A549 (cell line): Measurements from ENCODE around the gene SEC22C. TPM values are rescaled to one million over a fixed set of nuclear protein-coding genes. Genes with fewer than 3 reads are reported as not detected.

ENCODE experiments used
- ATAC-seq, 2 experiments: fragments of 200-7000 bp in 1 of 2; fragments of >200 bp in 1 of 2; cut with Nextera tagmentation in 1 of 2; cut with Tn5 transposase in 1 of 2; 3 replicates each; pipeline versions ENCODE4 v1.8.0 to v1.9.1; 2018 to 2020; ENCODE audit warnings: mild to moderate bottlenecking in 1 of 2, moderate library complexity in 1 of 2
- CTCF ChIA-PET: fragments of 300-600 bp; sonication (Branson Sonifier 250); formaldehyde crosslinking; extraction: SDS; loops from one replicate; lab custom pipeline; 2021; ENCODE audit warnings: antibody characterized with exemption, inconsistent platforms; lab: Yijun Ruan, JAX
- POLR2A ChIA-PET: fragments of 350-600 bp; formaldehyde crosslinking; extraction: SDS; loops from one replicate; lab custom pipeline; 2021; ENCODE audit warnings: antibody characterized with exemption, inconsistent platforms; lab: Yijun Ruan, JAX
- DNase-seq, 2 experiments: peaks; one replicate each; pipeline versions ENCODE4 v3.0.0 to v3.0.0-alpha.2; 2011 to 2016; ENCODE audit warnings: low read depth in 1 of 2, low spot score in 1 of 2
- FAIRE-seq: peaks from 2 replicates; lab custom pipeline; 2011; peaks lifted over from hg19 to GRCh38; lab: Jason Lieb, UNC
- H3K27ac ChIP-seq, 2 experiments: fragments of >200 bp; sonication (Bioruptor Twin); formaldehyde crosslinking; 3 replicates each; pipeline ENCODE4 v1.5.1; 2016 to 2017
- H3K4me1 ChIP-seq: fragments of >200 bp; sonication (Bioruptor Twin); formaldehyde crosslinking; 3 replicates; pipeline ENCODE4 v1.6.1; 2016
- H3K4me2 ChIP-seq: fragments of >200 bp; sonication (Bioruptor Twin); formaldehyde crosslinking; 3 replicates; pipeline ENCODE4 v1.6.1; 2016
- H3K4me3 ChIP-seq: fragments of >200 bp; sonication (Bioruptor Twin); formaldehyde crosslinking; 3 replicates; pipeline ENCODE4 v1.5.1; 2016
- H3K9me3 ChIP-seq: fragments of >200 bp; sonication (Bioruptor Twin); formaldehyde crosslinking; 3 replicates; pipeline ENCODE4 v1.6.1; 2016
- BCL3 ChIP-seq: fragments of >200 bp; sonication (Bioruptor Twin); formaldehyde crosslinking; IDR thresholded peaks from 3 replicates; pipeline ENCODE4 v1.6.1; 2016
- BHLHE40 ChIP-seq: IDR thresholded peaks from 2 replicates; pipeline ENCODE4 v1.6.1; 2012; ENCODE audit warnings: low read depth, low read length, inconsistent platforms
- CBX2 ChIP-seq: fragments of 200-600 bp; sonication (generic); IDR thresholded peaks from 2 replicates; pipeline ENCODE4 v1.6.1; 2016; ENCODE audit warnings: low read depth, mild to moderate bottlenecking, borderline replicate concordance
- CHD2 ChIP-seq: fragments of 150-350 bp; IDR thresholded peaks from 2 replicates; pipeline ENCODE4 v1.6.1; 2014; ENCODE audit warnings: low read length; ENCODE audit not compliant: partially characterized antibody
- EHMT2 ChIP-seq: fragments of 200-600 bp; sonication (generic); IDR thresholded peaks from 2 replicates; pipeline ENCODE4 v1.6.1; 2016; ENCODE audit warnings: antibody characterized with exemption, low read depth, mild to moderate bottlenecking, moderate library complexity
- ELK1 ChIP-seq: fragments of 150-350 bp; IDR thresholded peaks from 2 replicates; pipeline ENCODE4 v1.6.1; 2014; ENCODE audit warnings: low read depth, mild to moderate bottlenecking, low read length
- ESRRA ChIP-seq: fragments of 150-350 bp; IDR thresholded peaks from 2 replicates; pipeline ENCODE4 v1.6.1; 2014; ENCODE audit warnings: mild to moderate bottlenecking, low read length, borderline replicate concordance
- FOSL2 ChIP-seq, 2 experiments: fragments of 450-650 bp in 1 of 2; fragments of >200 bp in 1 of 2; sonication (Bioruptor Twin) in 1 of 2; formaldehyde crosslinking; IDR thresholded peaks; 2 replicates each; pipeline versions ENCODE4 v1.5.0 to v1.6.1; 2016 to 2020; ENCODE audit warnings: mild to moderate bottlenecking in 1 of 2, moderate library complexity in 1 of 2
- GATA3 ChIP-seq: IDR thresholded peaks from 2 replicates; pipeline ENCODE4 v1.6.1; 2012; ENCODE audit warnings: borderline replicate concordance
- HMGXB4 ChIP-seq: fragments of 250-450 bp; sonication (Bioruptor Pico); IDR thresholded peaks from 2 replicates; pipeline ENCODE4 v1.5.0; 2021; ENCODE audit warnings: mild to moderate bottlenecking, moderate library complexity, borderline replicate concordance
- JUN ChIP-seq, 2 experiments: fragments of >200 bp; sonication (Bioruptor Twin); formaldehyde crosslinking; IDR thresholded peaks; 2 replicates in 1 of 2; 3 replicates in 1 of 2; pipeline ENCODE4 v1.6.1; 2016 to 2017
- KDM1A ChIP-seq: fragments of 200-600 bp; sonication (generic); IDR thresholded peaks from 2 replicates; pipeline ENCODE4 v1.6.1; 2016; ENCODE audit warnings: low read depth, mild to moderate bottlenecking
- MAFK ChIP-seq: fragments of 450-650 bp; IDR thresholded peaks from 2 replicates; pipeline ENCODE4 v1.6.1; 2014; ENCODE audit not compliant: partially characterized antibody
- MAX ChIP-seq: IDR thresholded peaks from 2 replicates; pipeline ENCODE4 v1.6.1; 2012
- MYC ChIP-seq: IDR thresholded peaks from 2 replicates; pipeline ENCODE4 v1.6.1; 2012; ENCODE audit warnings: mild to moderate bottlenecking, inconsistent platforms, low read length, improper control_type of control experiment, borderline replicate concordance
- NPAS2 ChIP-seq: fragments of 250-450 bp; sonication (Bioruptor Pico); IDR thresholded peaks from 2 replicates; pipeline ENCODE4 v1.8.0; 2022; ENCODE audit warnings: mild to moderate bottlenecking, moderate library complexity, borderline replicate concordance
- PHF8 ChIP-seq: fragments of 200-600 bp; sonication (generic); IDR thresholded peaks from 2 replicates; pipeline ENCODE4 v1.6.1; 2016; ENCODE audit warnings: low read depth, mild to moderate bottlenecking, antibody characterized with exemption, moderate library complexity, borderline replicate concordance
- SREBF2 ChIP-seq: fragments of 450-650 bp; IDR thresholded peaks from 2 replicates; pipeline ENCODE4 v1.6.1; 2014; ENCODE audit warnings: mild to moderate bottlenecking, moderate library complexity
- TP53 ChIP-seq: fragments of 250-450 bp; sonication (Bioruptor Pico); IDR thresholded peaks from 2 replicates; pipeline ENCODE4 v1.5.0; 2021; ENCODE audit warnings: mild to moderate bottlenecking, moderate library complexity
- USF2 ChIP-seq: fragments of 450-650 bp; IDR thresholded peaks from 2 replicates; pipeline ENCODE4 v1.6.1; 2014; ENCODE audit warnings: antibody characterized with exemption
- ZC3H11A ChIP-seq: fragments of 450-650 bp; IDR thresholded peaks from 2 replicates; pipeline ENCODE4 v1.6.1; 2014; ENCODE audit warnings: antibody characterized with exemption, mild to moderate bottlenecking
- WGBS: methylation state at CpG from one replicate; pipeline ENCODE4 v1.1.6; 2017; ENCODE audit errors: missing lambda C conversion rate; 5-methylcytosine and 5-hydroxymethylcytosine counted together
- polyA plus RNA-seq, 4 experiments: library from polyadenylated mRNA; depleted of rRNA in 3 of 4; stranded (reverse); fragments of >200 nt; fragmentation: RNase III in 1 of 4; extraction: RNeasy Plus Mini Kit Qiagen cat#74134 plus additional on column Dnase treatment in 1 of 4; gene quantifications; 2 replicates in 3 of 4; 3 replicates in 1 of 4; pipeline ENCODE4 v1.2.3, GENCODE V29; 2011 to 2017

The SEC22C gene
- polyA plus RNA-seq, 2 of the 4 experiments (the other 2 are of a cell fraction), result 31.0 to 36.2 TPM

- TF ChIP-seq MAFK (no peak), SREBF2 (no peak), PHF8 (no peak), ESRRA (no peak), HMGXB4 (CRISPR knock-in tag) (no peak), NPAS2 (CRISPR knock-in tag) (no peak), EHMT2 (no peak), MAX (no peak), USF2 (no peak), KDM1A (no peak), BHLHE40 (no peak), JUN (IDR thresholded peaks at IDR 0.05) (no peak), ELK1 (no peak)
- Histone ChIP-seq H3K27ac (no peak overlapping the region), H3K4me2 (no peak overlapping the region), H3K4me1 (peaks cover 37% of the 10 kb centered on the region; the same call in 2 of the 3 replicates), H3K9me3 (no peaks in the 10 kb centered on the region), H3K4me3 (no peak overlapping the region)
- WGBS, result 91% methylated on average over 5 of the region's 5 CpGs
- CTCF ChIA-PET, result no interaction called here
- DNase-seq (no peak), FAIRE-seq (no peak), ATAC-seq (no peak)
- POLR2A ChIA-PET, result interaction anchor here (0.9 kb wide), 1 partner anchor 8 kb away, joined by 3 read pairs; no protein-coding TSS in a partner anchor
Measured at GRCh38 chr3:42608581-42608980, 26.8 kb upstream of the SEC22C start.

- CTCF ChIA-PET, result no interaction called here
- WGBS, result 85% methylated on average over 5 of the region's 5 CpGs
- peak overlapping the region; percentile 4; the same call in 2 of the 3 replicates for H3K4me2 ChIP-seq
- ATAC-seq, result no peak
- H3K9me3 ChIP-seq, result no peaks in the 10 kb centered on the region
- H3K4me3 ChIP-seq, result no peak overlapping the region
- TF ChIP-seq JUN (IDR thresholded peaks at IDR 0.05) (no peak), ELK1 (no peak), CBX2 (no peak), BCL3 (no peak), SREBF2 (no peak), HMGXB4 (CRISPR knock-in tag) (no peak), TP53 (CRISPR knock-in tag) (no peak), FOSL2 (IDR thresholded peaks at IDR 0.05) (no peak), FOSL2 (CRISPR knock-in tag; IDR thresholded peaks at IDR 0.05) (no peak), CHD2 (no peak), BHLHE40 (no peak), MYC (no peak), ZC3H11A (no peak), GATA3 (no peak), PHF8 (no peak), MAFK (no peak)
- TF ChIP-seq, all 56 proteins: peak for 0
- FAIRE-seq (no peak), DNase-seq (no peak)
- H3K4me1 ChIP-seq, result peaks cover 50% of the 10 kb centered on the region; the same call in 2 of the 3 replicates
- no peak overlapping the region for H3K27ac ChIP-seq
- POLR2A ChIA-PET, result no interaction called here
Measured at GRCh38 chr3:42605546-42606173, 23.9 kb upstream of the SEC22C start.
